Retinal pigment epithelial cell (primary cell): Measurements from ENCODE around the gene TTLL3.
"Not testable (repeated sequence)": the region's sequence is repeated elsewhere in the genome, so short reads cannot be mapped to it uniquely, and the experiment has no call there.

Experiments
- DNase-seq: peaks from one replicate; pipeline ENCODE4 v3.0.0-alpha.2; 2010; ENCODE audit warnings: low read depth
- H3K4me3 ChIP-seq: 2 replicates; pipeline ENCODE4 v1.5.1; 2011; ENCODE audit warnings: mild to moderate bottlenecking, low read length, control low read depth, moderate library complexity
- CTCF ChIP-seq: conservative IDR thresholded peaks from 2 replicates; pipeline ENCODE4 v1.5.1; 2011; ENCODE audit warnings: low read depth, low read length, control low read depth, inconsistent platforms

TTLL3 gene

GRCh38 chr3:9852528-9852927, 42.5 kb downstream of the TTLL3 start:
- no peak overlapping the region for H3K4me3 ChIP-seq
- TF ChIP-seq CTCF: no peak

GRCh38 chr3:9854291-9854940, 44.4 kb downstream of the TTLL3 start:
- H3K4me3 ChIP-seq, DNase-seq: not testable (repeated sequence)

More at GRCh38 chr3:9852528-9852927, 42.5 kb downstream of the TTLL3 start:
- no peak for DNase-seq

GRCh38 chr3:9855594-9855993, 45.5 kb downstream of the TTLL3 start:
- DNase-seq: no peak
- no peak overlapping the region for H3K4me3 ChIP-seq
- TF ChIP-seq CTCF: no peak

GRCh38 chr3:9859530-9860025, 49.5 kb downstream of the TTLL3 start:
- no peak for DNase-seq
- H3K4me3 ChIP-seq: no peak overlapping the region
- no peak for TF ChIP-seq CTCF

GRCh38 chr3:9861201-9861600, 51.1 kb downstream of the TTLL3 start:
- no peak overlapping the region for H3K4me3 ChIP-seq
- DNase-seq: no peak
- no peak for TF ChIP-seq CTCF

GRCh38 chr3:9861626-9862130, 51.6 kb downstream of the TTLL3 start:
- no peak for TF ChIP-seq CTCF

GRCh38 chr3:9862391-9863057, 52.5 kb downstream of the TTLL3 start:
- TF ChIP-seq CTCF: peak; percentile 37
- no peak overlapping the region for H3K4me3 ChIP-seq
- DNase-seq: no peak

More at GRCh38 chr3:9861626-9862130, 51.6 kb downstream of the TTLL3 start:
- no peak overlapping the region for H3K4me3 ChIP-seq
- DNase-seq: no peak
